Right forelimb (tissue), 1 donor: ENCODE measurements around the gene CHRNA1.
A peak's percentile ranks its signal among the peaks of the same experiment; 100 is the strongest.

Experiments used
- DNase-seq: peaks from one replicate; pipeline ENCODE4 v3.0.0-alpha.2; 2018

CHRNA1 gene

DNA sequence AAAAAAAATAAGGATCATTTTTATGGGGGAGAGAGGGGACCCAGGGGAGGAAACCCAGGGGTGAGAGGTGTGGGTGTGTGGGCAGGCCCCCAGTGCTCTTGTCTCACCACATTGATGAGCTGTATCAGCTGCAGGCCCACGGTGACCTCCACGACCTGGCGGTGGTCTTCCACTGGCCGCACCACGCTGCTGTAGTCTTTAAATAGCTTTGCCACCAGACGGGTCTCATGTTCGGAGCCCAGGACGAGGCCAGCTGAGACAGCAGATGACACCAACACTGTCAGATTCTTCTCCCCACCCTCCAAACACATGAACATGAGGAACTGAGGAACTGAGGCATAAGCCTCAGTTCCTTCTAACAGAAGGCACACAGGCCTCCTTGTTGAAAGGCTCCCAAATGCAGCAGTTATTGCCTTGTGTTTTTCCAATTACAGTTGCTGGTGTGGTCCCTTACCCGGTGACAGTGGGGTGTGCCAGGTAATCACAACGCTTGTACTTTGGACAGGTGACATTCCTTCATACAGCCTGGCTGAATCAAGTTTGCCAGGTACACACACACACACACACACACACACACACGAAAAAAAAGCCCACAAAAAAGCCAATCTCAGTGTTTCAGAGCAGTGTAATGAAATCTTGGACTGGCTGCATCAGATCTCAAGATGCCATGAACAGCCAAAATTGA is 4.7 kb downstream of the CHRNA1 start:
- no peak for DNase-seq

DNA sequence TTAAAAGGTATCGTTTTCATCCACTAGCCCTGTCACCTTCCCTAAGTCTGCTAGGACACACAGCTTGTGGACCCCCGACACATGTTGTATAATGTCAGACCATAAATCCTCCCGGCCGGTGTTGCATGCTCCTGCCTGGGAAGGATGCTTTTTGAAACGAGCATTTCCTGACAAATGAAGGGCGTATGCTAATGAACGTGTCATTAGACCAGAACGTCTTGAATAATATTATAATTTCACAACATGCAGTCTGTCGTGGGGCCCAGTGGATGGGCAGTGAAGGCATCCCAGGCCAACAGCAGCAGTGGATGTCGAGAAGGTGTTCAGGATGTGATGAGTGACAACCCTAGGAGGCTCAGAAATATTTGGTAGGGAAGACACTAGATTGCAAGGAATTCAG is 7.5 kb downstream of the CHRNA1 start:
- no peak for DNase-seq

DNA sequence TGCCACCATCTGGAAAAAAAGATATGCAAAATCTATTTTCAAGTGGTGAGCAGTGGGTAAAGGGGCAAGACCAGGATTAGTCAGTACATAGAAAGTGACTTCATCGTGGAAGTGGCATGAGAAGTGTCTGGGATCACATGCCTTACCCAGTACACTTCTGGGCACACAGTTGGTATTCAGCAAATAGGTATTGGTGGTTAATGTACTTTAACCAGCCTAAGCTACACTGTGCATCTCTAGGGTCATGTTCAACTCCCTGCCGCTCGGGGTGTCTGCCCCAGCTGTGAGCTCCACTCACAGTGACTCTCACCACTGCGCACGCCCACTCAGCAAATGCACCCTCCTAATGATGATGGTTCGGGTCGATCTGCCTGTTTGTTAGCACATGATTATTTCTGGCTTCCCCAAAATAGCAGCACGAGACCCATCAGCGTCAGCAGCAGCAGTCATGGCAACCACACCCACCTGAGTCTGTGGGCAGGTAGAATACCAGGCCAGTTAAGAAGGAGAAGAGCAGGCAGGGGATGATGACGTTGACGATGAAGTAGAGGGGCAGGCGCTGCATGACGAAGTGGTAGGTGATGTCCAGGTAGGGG is 11.1 kb downstream of the CHRNA1 start:
- no peak for DNase-seq

DNA sequence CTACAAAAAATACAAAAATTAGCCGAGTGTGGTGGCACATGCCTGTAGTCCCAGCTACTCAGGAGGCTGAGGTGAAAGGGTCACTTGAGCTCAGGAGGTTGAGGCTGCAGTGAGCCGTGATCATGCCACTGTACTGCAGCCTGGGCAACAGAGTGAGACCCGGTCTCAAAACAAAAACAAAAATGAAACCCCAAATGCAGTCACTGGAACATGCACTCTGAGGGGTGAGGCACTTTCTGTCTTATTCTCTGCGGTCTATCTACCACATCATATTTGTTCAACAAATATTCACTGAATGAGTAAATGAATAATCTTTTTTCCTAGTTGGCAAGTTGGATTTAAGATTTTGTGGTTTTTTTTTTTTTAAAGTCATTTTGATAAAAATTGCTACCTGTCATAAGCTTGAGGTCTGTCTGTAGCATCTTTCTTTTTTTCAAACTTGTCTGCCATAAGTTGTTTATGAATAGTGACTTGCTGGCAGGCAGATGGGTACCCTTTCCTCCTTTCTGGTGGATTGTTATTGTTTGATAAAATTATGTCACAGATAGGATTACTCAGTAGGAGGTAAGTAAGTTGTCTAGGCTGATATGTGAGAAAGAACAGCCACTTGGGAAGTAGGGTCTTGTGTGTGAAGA is 11.8 kb downstream of the CHRNA1 start:
- DNase-seq, result no peak

DNA sequence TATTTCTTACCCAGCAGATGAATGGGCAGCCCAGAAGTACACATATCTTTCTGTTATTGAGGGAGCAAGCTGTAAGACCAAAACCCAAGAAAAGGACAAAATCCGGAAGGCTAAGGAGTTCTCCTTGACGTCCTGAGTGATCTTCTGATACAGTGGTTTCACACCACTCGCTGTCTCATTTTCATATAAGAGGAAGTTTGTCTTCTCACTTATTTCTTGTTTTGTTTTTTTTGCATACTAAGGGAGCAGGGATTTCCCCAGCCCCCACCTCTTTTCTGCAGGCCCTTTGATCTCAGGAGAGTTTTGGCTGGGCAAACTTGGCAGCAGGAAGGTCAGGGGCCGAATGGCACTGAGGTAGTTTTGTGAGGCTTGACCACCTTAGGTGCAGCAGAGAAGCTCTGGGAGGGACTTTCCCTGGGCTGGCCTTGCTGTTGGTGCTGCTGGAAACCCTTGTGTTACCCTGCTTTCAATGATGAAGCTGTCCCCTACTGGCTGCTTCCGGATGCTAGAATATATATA is 13.3 kb downstream of the CHRNA1 start:
- no peak for DNase-seq

DNA sequence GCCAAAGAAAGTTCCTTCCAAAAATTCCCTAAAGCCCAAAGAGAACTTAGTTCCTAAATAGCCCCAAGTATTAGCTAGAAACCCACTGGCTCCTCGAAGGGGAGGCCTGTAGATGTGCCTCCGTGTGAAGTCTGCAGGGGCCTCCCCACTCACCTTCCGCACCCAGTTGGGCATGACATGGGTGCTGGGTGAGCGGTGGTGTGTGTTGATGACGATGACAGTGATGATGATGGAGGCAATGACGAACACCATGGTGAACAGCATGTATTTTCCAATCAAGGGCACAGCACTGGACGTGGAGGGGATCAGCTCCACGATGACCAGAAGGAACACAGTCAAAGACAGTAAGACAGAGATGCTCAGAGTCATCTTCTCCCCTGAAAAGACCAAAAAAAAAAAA is 14.5 kb downstream of the CHRNA1 start:
- DNase-seq, result no peak

DNA sequence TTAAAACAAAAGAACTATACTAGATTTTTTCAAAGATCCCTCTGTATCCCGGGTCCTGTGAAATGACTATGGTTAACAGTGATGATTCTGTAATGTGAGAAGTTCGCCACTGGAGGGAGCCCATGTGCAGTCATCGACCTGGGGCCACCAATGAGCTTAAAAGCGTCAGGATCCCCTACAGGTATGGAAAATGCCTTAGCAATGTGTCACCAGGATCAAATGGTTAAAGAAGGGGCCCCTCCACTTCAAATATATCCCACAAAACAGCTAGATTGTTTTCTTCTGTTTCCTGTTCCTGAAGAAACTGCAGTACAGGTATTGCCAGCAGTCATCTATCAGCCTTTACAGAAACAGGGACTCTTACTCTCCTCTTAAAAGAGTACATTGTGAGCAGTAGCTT is 15.3 kb downstream of the CHRNA1 start:
- peak; percentile 66 for DNase-seq

DNA sequence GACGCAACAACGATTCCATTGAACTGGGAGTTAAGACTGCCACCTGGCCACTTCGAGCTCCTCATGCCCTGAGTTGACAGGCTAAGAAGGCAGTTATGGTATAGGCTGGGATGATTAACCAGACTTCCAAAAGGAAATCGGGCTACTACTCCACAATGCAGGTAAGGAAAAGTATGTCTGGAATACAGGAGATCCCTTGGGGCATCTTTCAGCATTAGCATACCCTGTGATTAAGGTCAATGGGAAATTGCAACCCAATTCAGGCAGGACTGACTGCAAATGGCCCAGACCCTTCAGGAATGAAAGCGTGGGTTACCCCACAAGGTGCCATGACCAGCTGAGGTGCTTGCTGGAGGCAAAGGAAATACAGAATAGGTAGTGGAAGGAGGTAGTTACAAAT is 19.1 kb downstream of the CHRNA1 start:
- no peak for DNase-seq

DNA sequence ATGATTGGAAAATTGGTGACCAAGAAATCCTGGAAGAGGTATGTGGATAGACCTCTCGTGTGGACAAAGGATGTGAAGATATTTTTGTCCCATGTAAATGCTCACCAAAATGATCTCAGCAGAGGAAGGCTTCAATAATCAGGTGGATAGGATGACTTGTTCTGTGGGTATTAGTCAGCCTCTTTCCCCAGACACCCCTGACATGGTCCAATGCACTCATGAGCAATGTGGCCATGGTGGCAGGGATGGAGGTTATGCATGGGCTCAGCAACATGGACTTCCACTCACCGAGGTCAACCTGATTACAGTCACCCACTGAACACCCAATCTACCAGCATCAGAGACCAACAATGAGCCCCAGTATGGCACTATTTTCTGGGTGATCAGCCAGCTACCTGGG is 20.2 kb downstream of the CHRNA1 start:
- DNase-seq, result no peak

DNA sequence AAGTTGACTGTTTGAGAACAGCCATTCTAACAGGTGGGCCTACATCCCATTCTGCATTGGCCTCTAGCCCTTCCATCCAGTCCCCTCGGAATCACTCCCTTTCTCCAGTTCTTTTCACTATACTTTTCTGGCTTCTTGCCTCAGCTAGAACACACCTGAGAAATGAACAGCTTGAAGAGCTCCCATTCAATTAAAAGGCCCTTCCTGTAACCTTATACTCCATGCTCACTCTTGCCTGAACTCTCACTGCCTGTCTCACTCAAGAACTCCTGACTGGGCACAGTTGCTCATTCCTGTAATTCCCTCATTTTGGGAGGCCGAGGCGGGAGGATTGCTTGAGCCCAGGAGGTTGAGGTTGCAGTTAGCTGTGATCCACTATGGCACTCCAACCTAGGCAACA is 23.6 kb downstream of the CHRNA1 start:
- no peak for DNase-seq

DNA sequence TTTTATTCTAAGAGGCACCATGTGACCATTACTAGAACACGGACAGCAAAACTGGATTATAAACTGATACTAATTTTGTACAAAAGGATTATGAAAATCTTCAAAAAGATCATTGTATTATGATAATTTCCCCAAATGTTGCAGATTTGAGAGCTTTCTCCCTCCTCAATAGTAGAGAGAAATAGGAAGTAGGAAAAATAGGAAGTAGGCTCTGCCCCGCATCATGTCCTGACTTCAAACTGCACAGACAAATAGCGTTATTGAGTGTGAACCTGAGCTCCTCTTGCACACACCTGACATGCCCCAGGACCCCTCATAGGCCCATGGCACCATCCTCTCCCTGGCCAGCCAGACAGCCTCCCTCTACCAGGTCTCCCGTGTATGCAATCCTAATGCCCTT is 25.4 kb downstream of the CHRNA1 start:
- DNase-seq, result no peak

DNA sequence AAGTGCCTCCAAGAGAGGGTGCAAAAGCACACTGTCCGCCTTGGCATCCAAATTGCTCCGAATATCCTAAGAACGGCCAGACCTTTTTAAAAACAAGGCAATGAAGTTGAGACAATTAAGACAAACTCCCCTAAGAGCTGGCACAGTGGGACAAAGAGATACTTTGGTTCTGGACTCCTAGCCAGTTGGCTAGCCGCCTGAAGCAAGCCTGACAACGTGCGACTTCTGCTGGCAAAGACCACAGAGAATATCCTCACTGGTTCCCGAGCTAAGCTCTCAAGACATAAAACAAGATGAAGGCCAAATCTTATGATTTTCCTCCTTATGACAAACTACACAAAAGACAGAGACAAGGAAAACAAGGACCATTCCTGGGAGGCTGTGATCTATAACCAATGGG is 32.7 kb downstream of the CHRNA1 start:
- no peak for DNase-seq

DNA sequence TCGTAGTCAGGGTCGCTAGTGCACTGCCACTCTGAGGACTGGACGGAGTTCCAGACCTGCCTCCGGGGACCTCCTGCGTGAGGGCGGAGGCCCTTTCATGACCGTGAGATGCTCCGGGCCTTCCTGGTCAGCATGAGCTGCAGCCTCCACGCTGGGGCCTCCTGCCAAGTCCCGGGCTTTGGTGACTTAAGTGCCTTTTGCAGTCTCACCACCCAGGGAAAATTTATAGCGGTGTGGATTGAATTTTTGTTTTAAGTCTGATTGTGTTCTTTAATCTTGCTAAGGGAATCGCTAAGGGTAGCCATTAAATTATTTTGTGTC is 33.6 kb downstream of the CHRNA1 start:
- DNase-seq, result no peak

DNA sequence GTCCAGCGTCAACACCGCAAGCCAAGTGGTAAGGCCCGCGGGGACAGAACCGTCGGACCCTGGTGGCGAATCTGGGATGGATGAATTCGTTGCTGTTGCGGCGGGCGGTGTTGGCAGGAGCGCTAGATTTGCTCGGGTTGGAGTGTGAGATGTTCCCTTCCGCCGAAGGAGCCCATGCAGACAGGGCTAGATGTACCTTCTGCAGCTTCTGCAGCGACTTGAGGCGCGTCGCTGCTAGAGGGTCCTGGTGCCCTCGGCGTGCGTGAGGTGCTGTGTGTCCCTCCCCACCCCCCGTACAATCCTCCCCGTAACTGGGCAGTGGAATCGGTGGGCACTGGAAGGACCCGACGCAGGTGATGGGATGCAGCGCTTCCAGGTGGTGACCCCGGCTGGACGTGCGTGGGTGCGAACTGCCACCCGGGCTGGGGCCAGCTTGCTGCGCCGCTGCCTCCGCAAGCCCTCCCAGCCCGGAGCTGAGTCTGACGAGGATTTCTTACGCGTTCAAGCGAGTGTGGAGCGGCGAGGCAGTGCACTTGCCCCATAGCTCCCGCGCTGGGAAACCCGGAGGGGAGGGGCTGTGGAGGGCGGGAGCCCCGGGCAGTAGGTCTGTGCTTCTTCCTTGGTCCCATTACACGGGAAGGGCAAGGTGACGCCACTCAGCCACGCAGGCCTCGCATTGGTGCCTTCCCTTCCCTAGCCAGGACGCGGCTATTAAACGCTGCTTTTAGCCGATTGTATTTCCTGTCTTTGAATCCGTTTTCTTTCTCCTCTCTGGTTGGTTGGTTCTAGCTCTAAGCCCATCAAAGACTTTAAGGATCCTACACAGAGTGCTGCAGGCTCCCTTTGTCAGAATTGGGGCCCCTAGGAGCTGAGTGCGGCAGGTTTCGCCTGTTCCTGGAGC is 34.2 kb downstream of the CHRNA1 start:
- DNase-seq, result peak; percentile 54

DNA sequence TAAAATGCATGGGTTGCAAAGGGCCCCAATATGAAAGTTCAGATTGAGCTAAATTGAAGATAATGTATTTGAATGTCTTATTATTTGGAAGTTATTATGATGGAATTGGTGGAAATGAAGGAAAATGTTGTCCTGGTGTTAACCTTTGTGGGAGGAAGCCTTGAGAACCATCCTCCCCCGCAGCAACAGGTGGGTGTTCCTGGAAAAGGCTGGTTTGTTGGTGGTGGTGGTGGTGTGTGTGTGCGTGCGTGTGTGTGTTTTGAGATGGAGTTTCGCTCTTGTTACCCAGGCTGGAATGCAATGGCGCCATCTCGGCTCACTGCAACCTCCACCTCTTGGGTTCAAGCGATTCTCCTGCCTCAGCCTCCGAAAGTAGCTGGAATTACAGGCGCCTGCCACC is 36.2 kb downstream of the CHRNA1 start:
- DNase-seq, result no peak

DNA sequence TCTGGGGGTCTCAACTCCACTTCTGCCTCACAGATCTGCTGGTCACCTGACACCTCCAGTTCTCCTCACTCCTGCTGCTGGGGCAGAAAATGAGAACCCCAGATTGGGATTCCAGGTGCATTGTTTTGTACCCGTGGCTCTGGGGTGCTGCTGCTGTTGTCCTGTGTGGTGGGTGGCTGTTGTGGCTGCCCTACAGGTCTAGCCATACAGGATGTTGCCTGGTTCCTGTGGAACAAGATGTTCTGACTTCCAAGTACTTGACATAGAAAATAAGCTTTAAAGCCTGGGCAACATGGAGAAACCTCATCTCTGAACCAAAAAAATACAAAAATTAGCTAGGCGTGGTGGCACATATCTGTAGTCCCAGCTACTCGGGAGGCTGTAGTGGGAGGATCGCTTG is 38.1 kb downstream of the CHRNA1 start:
- no peak for DNase-seq

DNA sequence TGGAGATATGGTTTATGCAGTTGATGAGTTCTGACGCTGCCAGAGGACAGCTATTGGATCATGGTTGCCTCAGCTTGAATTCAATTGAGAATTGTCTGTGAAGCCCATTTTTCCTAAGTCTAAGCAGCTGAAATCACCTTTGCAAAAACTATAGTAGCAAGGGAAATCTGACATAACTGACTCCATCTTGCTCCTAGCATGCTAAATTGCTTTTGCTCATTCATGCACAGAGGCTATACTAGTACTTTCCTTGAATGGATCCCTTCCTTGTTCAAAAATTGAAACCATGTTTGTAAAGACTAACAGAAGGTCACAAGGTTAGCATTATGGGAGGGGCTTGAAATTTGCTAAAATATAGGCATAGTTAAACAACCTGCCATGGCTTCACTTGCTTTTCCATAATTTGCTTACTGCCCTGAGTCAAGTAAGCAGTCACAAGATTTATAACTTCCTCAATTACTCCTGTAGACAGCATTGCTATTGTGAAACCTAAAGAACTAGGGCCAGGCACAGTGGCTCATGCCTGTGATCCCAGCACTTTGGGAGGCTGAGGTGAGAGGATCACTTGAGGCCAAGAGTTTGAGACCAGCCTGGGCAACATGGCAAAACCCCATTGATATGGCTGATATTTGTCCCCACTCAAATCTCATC is 41.2 kb downstream of the CHRNA1 start:
- no peak for DNase-seq

DNA sequence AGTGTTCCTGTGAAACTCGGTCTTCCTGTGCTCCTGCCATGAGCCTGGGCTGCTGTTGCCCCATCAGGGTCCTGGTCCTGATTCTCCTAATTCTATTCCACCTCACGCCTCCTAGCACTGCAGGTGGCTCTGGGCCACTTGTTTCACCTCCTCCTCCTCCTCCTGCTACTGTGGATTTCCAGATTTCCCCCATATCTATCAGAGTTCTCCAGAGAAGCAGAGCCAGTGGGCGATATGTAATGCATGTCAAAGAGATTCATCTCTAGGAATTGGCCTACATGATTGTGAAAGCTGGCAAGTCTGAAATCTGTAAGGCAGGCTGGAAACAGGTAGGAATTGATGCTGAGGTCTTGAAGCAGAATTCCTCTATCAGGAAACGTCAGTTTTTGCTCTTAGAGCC is 45.3 kb downstream of the CHRNA1 start:
- no peak for DNase-seq

DNA sequence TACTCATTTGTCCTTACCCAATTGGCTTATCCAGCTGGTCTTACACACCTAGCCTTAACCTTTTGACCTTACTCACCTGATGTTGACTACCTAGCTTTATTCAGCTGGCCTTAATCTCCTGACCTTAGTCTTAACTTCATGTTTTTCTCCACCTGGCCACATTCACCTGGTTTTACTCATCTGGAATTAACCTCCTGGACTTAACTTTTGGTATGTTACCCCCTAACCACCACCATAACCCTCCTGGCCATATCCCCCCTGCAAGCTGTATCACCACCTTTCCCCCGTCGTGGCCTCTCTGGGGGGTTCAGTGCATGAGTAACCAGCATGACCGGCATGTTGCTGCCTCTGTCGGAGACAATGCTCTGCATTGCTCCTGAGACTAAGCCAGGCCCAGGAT is 45.7 kb downstream of the CHRNA1 start:
- DNase-seq, result no peak

DNA sequence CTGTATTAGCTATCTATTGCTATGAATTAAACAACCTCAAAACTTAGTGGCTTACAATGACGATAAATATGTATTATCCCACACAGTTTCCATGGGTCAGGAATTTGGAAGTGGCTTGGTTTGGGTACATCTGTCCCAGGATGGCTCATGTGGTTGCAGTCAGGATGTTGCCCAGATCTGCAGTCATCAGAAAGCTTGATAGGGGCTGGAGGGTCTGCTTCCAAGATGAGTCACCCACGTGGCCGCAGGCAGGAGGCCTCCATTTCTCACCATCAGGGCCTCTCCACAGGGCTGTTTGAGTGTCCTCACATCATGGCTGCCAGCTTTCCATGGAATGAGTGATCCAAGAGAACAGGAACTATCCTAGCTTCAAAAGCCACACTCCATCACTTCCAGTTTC is 46.4 kb downstream of the CHRNA1 start:
- DNase-seq, result no peak

DNA sequence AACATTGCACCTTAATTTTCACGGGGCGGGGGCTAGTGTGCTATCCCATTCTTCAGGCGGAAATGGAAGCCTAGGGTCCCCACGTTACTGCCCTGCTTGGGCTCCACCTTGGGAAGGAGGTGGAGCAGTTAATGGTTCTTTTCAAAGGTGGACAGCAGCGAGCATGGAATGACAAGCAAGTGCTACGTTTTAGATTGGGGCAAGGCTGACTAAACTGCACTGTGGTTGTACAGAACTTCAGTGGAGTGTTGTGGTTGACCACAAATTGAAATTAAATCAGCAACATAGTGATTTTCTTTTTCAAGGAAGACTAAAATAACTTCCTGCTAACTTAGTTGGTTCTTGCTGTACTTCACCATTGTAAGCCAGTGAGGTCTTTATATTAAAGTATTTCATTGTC is 47.0 kb downstream of the CHRNA1 start:
- DNase-seq, result no peak

DNA sequence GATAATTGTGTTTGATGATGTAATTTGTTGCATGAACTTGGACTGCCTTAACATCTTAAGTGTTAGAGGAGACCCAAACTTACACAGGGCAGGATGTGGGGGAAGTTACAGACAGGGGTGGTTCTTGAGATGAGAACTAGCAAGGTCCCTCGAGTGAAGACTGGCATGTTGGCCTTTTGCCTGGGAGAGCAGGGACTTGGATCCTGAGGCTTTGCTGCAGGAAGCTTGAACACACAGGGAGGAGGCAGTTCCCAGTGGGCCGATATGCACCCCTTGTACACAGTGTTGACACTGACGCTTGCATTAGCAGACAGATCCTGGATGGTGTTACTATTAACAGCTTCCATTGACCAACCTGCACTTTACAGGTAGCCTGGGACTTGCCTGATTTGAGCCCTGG is 47.5 kb downstream of the CHRNA1 start:
- no peak for DNase-seq

DNA sequence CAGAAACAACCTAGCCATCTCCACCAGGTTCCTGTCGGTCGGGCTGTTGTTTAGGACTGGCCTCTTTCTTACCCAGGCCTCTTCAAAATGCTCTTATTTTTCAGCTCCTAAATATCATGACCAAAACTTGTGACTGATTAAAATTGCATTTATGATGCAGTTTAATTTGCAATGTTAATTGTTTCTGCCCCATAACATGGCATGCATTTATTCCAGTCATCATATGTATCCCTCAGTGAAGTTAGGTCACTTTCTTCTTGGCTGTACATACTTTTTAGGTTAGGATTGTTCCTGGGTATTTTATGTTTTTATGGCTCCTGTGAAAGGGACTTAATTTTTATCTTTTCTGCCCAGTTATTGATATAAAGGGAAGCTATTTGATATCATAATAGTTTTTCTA is 50.6 kb downstream of the CHRNA1 start:
- DNase-seq, result no peak
